Endothelial cell of umbilical vein (primary cell): ENCODE measurements around the gene CNRIP1. TPM values are rescaled to one million over a fixed set of nuclear protein-coding genes. Genes with fewer than 3 reads are reported as not detected.

Experiments
- BruUV-seq: library from RNA; stranded (reverse); fragments of 400-500 nt; replicated peaks from 2 replicates; lab custom pipeline; 2021; lab: Mats Ljungman, UMichigan
- CTCF ChIA-PET: fragments of 300-600, 350-600 bp; sonication (Branson Sonifier 250); formaldehyde crosslinking; loops from one replicate; lab custom pipeline; 2021; ENCODE audit warnings: antibody characterized with exemption, inconsistent platforms; lab: Charles Lee
- POLR2A ChIA-PET: fragments of 300-600, 350-600 bp; sonication (Branson Sonifier 250); formaldehyde crosslinking; loops from one replicate; lab custom pipeline; 2021; ENCODE audit warnings: antibody characterized with exemption, inconsistent platforms; lab: Charles Lee
- DNase-seq: peaks from one replicate; pipeline ENCODE4 v3.0.0-alpha.2; 2011; ENCODE audit warnings: low read depth, low spot score
- FAIRE-seq: peaks from 2 replicates; lab custom pipeline; 2011; peaks lifted over from hg19 to GRCh38; lab: Jason Lieb, UNC
- H2AFZ ChIP-seq: 2 replicates; pipeline ENCODE4 v1.6.0; 2012; ENCODE audit warnings: low read depth, low read length, control low read depth, inconsistent platforms
- H3K27ac ChIP-seq: 2 replicates; pipeline ENCODE4 v1.5.1; 2011; ENCODE audit warnings: low read depth, mild to moderate bottlenecking, control low read depth, low read length, moderate library complexity; ENCODE audit not compliant: insufficient read depth
- H3K27me3 ChIP-seq, 2 experiments: 2 replicates each; pipeline versions ENCODE4 v1.6.0 to v1.6.1; 2011; ENCODE audit warnings: low read length in 2 of 2, mixed read lengths in 1 of 2; ENCODE audit not compliant: control insufficient read depth in 2 of 2, insufficient read depth in 2 of 2
- H3K36me3 ChIP-seq, 2 experiments: 2 replicates in 1 of 2; 3 replicates in 1 of 2; pipeline ENCODE4 v1.5.1; 2011; ENCODE audit warnings: low read length in 2 of 2, mild to moderate bottlenecking in 1 of 2, moderate library complexity in 1 of 2; ENCODE audit not compliant: control insufficient read depth in 2 of 2, insufficient read depth in 2 of 2; ENCODE audit errors: extremely low read depth in 1 of 2
- H3K4me1 ChIP-seq: 3 replicates; pipeline ENCODE4 v1.5.1; 2011; ENCODE audit warnings: mild to moderate bottlenecking, low read length; ENCODE audit not compliant: control insufficient read depth, insufficient read depth; ENCODE audit errors: extremely low read depth
- H3K4me2 ChIP-seq: 2 replicates; pipeline ENCODE4 v1.6.1; 2011; ENCODE audit warnings: low read length, control low read depth, mixed read lengths; ENCODE audit not compliant: insufficient read depth
- H3K4me3 ChIP-seq, 3 experiments: fragments of 200-600 bp in 1 of 3; sonication (generic), shearing (Covaris generic) in 1 of 3; replicated peaks in 1 of 3; 2 replicates each; pipeline ENCODE4 v1.5.1; 2011 to 2016; ENCODE audit warnings: control low read depth in 3 of 3, low read length in 3 of 3, mild to moderate bottlenecking in 2 of 3, inconsistent platforms in 1 of 3, low read depth in 1 of 3, moderate library complexity in 1 of 3; ENCODE audit not compliant: insufficient read depth in 1 of 3
- H3K79me2 ChIP-seq: 2 replicates; pipeline ENCODE4 v1.6.0; 2012; ENCODE audit warnings: low read length, inconsistent platforms; ENCODE audit not compliant: control insufficient read depth, insufficient read depth
- H3K9ac ChIP-seq: replicated peaks from 2 replicates; pipeline ENCODE3; 2011; ENCODE audit warnings: low read length, control low read depth; ENCODE audit not compliant: insufficient read depth; ENCODE audit errors: extremely low read depth
- H3K9me1 ChIP-seq: replicated peaks from 3 replicates; pipeline ENCODE4 v1.6.0; 2011; ENCODE audit warnings: mild to moderate bottlenecking, low read length; ENCODE audit not compliant: control insufficient read depth, insufficient read depth; ENCODE audit errors: extremely low read depth
- H3K9me3 ChIP-seq: replicated peaks from 2 replicates; pipeline ENCODE4 v1.5.1; 2012; ENCODE audit warnings: low read length, inconsistent platforms; ENCODE audit not compliant: control insufficient read depth, insufficient read depth
- H4K20me1 ChIP-seq: replicated peaks from 2 replicates; pipeline ENCODE3; 2011; ENCODE audit warnings: mild to moderate bottlenecking, low read length; ENCODE audit not compliant: control insufficient read depth, insufficient read depth; ENCODE audit errors: extremely low read depth
- EZH2 ChIP-seq: IDR thresholded peaks from 2 replicates; pipeline ENCODE4 v1.6.1; 2012; ENCODE audit warnings: borderline replicate concordance, low read depth, mild to moderate bottlenecking, moderate library complexity, low read length, inconsistent platforms; ENCODE audit not compliant: severe bottlenecking
- FOS ChIP-seq: IDR thresholded peaks from 2 replicates; pipeline ENCODE4 v1.6.1; 2011; ENCODE audit warnings: mild to moderate bottlenecking, low read length, moderate library complexity, borderline replicate concordance; ENCODE audit not compliant: insufficient read depth
- GATA2 ChIP-seq: IDR thresholded peaks from 2 replicates; pipeline ENCODE4 v1.7.0; 2011; ENCODE audit warnings: low read depth, mild to moderate bottlenecking, moderate library complexity, mixed read lengths, low read length; ENCODE audit not compliant: insufficient read length, insufficient read depth
- JUN ChIP-seq: IDR thresholded peaks from 2 replicates; pipeline ENCODE4 v1.6.1; 2011; ENCODE audit warnings: borderline replicate concordance, low read depth; ENCODE audit not compliant: insufficient read length, insufficient read depth
- MYC ChIP-seq: IDR thresholded peaks from one replicate; pipeline ENCODE4 v1.6.1; 2011; ENCODE audit warnings: mild to moderate bottlenecking, low read depth, low read length
- POLR2A ChIP-seq: IDR thresholded peaks from 2 replicates; pipeline ENCODE4 v1.6.1; 2012; ENCODE audit warnings: low read depth, mild to moderate bottlenecking, control low read depth, low read length
- POLR2AphosphoS5 ChIP-seq: IDR thresholded peaks from 2 replicates; pipeline ENCODE4 v1.6.1; 2012; ENCODE audit warnings: low read depth, mild to moderate bottlenecking, control low read depth, low read length, moderate library complexity; ENCODE audit not compliant: insufficient read depth
- dilution Hi-C: fragments of 300-500 bp; cut with MboI; formaldehyde crosslinking; loops from one replicate; pipeline ENCODE4 v1.15.0; 2019; ENCODE audit warnings: low sequenced_read_pairs; ENCODE audit not compliant: extremely low pct_ligation_motif_present
- intact Hi-C: fragments of 100-400 bp; cut with micrococcal nuclease; formaldehyde crosslinking; loops from one replicate; pipeline ENCODE4 v1.10.0; 2022
- polyA plus RNA-seq, 4 experiments: library from polyadenylated mRNA; depleted of rRNA in 3 of 4; stranded (reverse) in 3 of 4; unstranded in 1 of 4; fragments of >200 nt; gene quantifications; 2 replicates each; pipeline versions ENCODE4 v1.2.1 to v1.2.3, GENCODE V29; 2011 to 2012; ENCODE audit warnings: missing spikeins in 1 of 4
- total RNA-seq: library from RNA; stranded (reverse); gene quantifications from 2 replicates; pipeline ENCODE4 v1.2.3, GENCODE V29; 2021
- TF ChIP-seq, protein P1 (sequence below), 2 donors: IDR thresholded peaks; 1 replicate in 1 of 2; 2 replicates in 1 of 2; pipeline ENCODE4 v1.5.1; 2011; ENCODE audit warnings: low read length in 2 of 2, mild to moderate bottlenecking in 2 of 2, moderate library complexity in 2 of 2, control low read depth in 1 of 2, inconsistent platforms in 1 of 2, low read depth in 1 of 2; ENCODE audit not compliant: insufficient read depth in 1 of 2; ENCODE audit errors: extremely low read depth in 1 of 2
- TF ChIP-seq, protein P2 (sequence below): IDR thresholded peaks from 2 replicates; pipeline ENCODE4 v1.6.1; 2011; ENCODE audit not compliant: insufficient read depth, insufficient read length

The CNRIP1 gene
- total and polyA plus RNA-seq, 2 donors (not counting 3 experiments of a cell fraction or from before 2014, with no cell fraction given), result 74.6 to 98.9 TPM

DNA sequence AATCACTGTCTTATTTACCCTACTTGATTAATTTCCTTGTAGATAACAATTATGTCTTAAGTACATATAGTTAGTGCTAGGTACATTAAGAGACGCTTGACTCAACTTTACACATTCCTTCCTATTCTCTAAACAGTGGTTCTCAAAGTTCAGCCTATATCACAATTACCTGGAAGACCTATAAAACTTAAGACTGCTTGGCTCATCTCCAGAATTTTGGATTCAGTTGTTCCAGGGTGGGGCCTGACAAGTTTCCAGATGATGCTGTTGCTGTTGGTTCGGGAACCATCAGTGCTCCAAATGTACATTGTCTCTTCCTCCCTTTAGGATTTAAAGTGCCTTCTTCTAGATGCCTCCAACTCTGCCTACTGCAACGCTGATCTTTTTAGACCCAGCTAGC, 71.4 kb downstream of the CNRIP1 start:
- Histone ChIP-seq H3K27ac (no peak overlapping the region), H3K4me2 (no peak overlapping the region), H3K36me3 (no peaks in the 10 kb centered on the region), H4K20me1 (peaks cover 35% of the 10 kb centered on the region), H3K79me2 (peaks cover 86% of the 10 kb centered on the region), H3K9me3 (no peaks in the 10 kb centered on the region), H3K27me3 (no peaks in the 10 kb centered on the region), H3K9me1 (no peaks in the 10 kb centered on the region), H3K9ac (no peak overlapping the region), H2AFZ (no peak overlapping the region), H3K4me1 (peaks cover 23% of the 10 kb centered on the region), H3K4me3 (no peak overlapping the region)
- no TSS peak for BruUV-seq
- FAIRE-seq (no peak), DNase-seq (no peak)
- ChIA-PET CTCF (interaction anchor here (0.7 to 2.8 kb wide), 3 partner anchors 10 to 53 kb away, joined by 3 to 26 read pairs (median 3); no protein-coding TSS in a partner anchor), POLR2A (no interaction called here)
- TF ChIP-seq FOS (no peak), MYC (no peak), POLR2A (no peak), POLR2AphosphoS5 (no peak), GATA2 (no peak), EZH2 (no peak), JUN (no peak)
- TF ChIP-seq, protein P1, sequence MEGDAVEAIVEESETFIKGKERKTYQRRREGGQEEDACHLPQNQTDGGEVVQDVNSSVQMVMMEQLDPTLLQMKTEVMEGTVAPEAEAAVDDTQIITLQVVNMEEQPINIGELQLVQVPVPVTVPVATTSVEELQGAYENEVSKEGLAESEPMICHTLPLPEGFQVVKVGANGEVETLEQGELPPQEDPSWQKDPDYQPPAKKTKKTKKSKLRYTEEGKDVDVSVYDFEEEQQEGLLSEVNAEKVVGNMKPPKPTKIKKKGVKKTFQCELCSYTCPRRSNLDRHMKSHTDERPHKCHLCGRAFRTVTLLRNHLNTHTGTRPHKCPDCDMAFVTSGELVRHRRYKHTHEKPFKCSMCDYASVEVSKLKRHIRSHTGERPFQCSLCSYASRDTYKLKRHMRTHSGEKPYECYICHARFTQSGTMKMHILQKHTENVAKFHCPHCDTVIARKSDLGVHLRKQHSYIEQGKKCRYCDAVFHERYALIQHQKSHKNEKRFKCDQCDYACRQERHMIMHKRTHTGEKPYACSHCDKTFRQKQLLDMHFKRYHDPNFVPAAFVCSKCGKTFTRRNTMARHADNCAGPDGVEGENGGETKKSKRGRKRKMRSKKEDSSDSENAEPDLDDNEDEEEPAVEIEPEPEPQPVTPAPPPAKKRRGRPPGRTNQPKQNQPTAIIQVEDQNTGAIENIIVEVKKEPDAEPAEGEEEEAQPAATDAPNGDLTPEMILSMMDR (IDR thresholded peaks at IDR 0.05; ENCODE audit: extremely low read depth in 1 of 2, insufficient read depth in 1 of 2, low read depth in 1 of 2, low read length in 2 of 2), result no peak
- TF ChIP-seq, protein P2, sequence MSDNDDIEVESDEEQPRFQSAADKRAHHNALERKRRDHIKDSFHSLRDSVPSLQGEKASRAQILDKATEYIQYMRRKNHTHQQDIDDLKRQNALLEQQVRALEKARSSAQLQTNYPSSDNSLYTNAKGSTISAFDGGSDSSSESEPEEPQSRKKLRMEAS, result no peak
- dilution Hi-C loops (no loop called here), intact Hi-C loops (no loop called here)
